ENCODE data around the gene SLC13A2.
"Not testable (repeated sequence)": the region's sequence is repeated elsewhere in the genome, so short reads cannot be mapped to it uniquely, and the experiment has no call there.

The SLC13A2 gene

DNA sequence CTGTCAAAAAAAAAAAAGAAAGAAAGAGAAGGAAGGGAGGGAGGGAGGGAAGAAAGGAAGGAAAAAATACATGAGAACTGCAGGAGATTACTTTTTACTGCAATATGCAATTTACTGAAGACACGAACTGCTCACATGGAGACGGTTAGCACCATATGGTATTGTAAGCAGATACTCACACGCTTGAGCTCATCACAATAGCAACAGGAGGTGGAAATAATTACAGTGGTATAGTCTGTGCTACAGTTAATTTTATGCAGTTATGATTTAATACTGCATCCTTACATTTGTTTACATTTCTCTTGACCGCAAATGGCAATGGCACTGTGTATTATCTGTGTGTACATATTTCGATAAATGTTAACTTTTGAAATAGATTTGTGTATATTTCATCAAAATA is 46.1 kb upstream of the SLC13A2 start:
- no peak overlapping the region for H3K4me3 ChIP-seq (ENCODE audit: low read length, poor library complexity, severe bottlenecking)

DNA sequence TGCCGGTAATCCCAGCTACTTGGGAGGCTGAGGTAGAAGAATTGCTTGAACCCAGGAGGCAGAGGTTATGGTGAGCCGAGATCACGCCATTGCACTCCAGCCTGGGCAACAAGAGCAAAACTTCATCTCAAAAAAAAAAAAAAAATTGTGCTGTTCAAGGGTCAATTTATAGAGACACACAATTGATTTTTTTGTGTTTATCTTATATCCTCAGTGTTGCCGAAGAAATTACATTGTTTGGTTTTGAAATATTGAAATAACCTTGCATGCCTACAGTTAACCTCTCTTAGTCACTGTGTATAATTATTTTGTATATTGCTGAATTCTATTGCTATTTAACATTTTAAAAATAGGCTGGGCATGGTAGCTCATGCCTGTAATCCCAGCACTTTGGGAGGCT is 45.5 kb upstream of the SLC13A2 start:
- H4K20me1 ChIP-seq (ENCODE audit: insufficient read depth, low read length, poor library complexity, severe bottlenecking); H3K4me1 ChIP-seq (ENCODE audit: insufficient read depth, low read length, poor library complexity, severe bottlenecking); H3K4me2 ChIP-seq (ENCODE audit: low read depth, low read length, poor library complexity, severe bottlenecking); H3K27me3 ChIP-seq (ENCODE audit: insufficient read depth, low read length, poor library complexity, severe bottlenecking); H3K9me2 ChIP-seq (replicated peaks; ENCODE audit: low read depth, low read length); H3K4me3 ChIP-seq (ENCODE audit: low read length, poor library complexity, severe bottlenecking); H2AFZ ChIP-seq (ENCODE audit: low read length); H3K9me3 ChIP-seq (ENCODE audit: insufficient read depth, low read depth, low read length); H3K79me2 ChIP-seq (ENCODE audit: insufficient read depth, low read length); H3K36me3 ChIP-seq (ENCODE audit: insufficient read depth, low read length); H3F3A ChIP-seq (ENCODE audit: low read depth); H3K9ac ChIP-seq (ENCODE audit: low read depth, low read length, poor library complexity, severe bottlenecking): not testable (repeated sequence)

More for the DNA sequence above, 46.1 kb upstream of the SLC13A2 start:
- TF ChIP-seq EZH2phosphoT487 (IDR thresholded peaks at IDR 0.05; ENCODE audit: borderline replicate concordance): no peak
- TF ChIP-seq, protein P1, sequence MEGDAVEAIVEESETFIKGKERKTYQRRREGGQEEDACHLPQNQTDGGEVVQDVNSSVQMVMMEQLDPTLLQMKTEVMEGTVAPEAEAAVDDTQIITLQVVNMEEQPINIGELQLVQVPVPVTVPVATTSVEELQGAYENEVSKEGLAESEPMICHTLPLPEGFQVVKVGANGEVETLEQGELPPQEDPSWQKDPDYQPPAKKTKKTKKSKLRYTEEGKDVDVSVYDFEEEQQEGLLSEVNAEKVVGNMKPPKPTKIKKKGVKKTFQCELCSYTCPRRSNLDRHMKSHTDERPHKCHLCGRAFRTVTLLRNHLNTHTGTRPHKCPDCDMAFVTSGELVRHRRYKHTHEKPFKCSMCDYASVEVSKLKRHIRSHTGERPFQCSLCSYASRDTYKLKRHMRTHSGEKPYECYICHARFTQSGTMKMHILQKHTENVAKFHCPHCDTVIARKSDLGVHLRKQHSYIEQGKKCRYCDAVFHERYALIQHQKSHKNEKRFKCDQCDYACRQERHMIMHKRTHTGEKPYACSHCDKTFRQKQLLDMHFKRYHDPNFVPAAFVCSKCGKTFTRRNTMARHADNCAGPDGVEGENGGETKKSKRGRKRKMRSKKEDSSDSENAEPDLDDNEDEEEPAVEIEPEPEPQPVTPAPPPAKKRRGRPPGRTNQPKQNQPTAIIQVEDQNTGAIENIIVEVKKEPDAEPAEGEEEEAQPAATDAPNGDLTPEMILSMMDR (conservative IDR thresholded peaks at IDR 0.05; ENCODE audit: low read length): no peak
- H2AFZ ChIP-seq (ENCODE audit: low read length): no peak overlapping the region
- H4K20me1 ChIP-seq (ENCODE audit: insufficient read depth, low read length, poor library complexity, severe bottlenecking): no peaks in the 10 kb centered on the region
- no peaks in the 10 kb centered on the region for H3F3A ChIP-seq (ENCODE audit: low read depth)
- H3K4me1 ChIP-seq (ENCODE audit: insufficient read depth, low read length, poor library complexity, severe bottlenecking): no peaks in the 10 kb centered on the region
- H3K27me3 ChIP-seq (ENCODE audit: insufficient read depth, low read length, poor library complexity, severe bottlenecking): no peaks in the 10 kb centered on the region
- no peaks in the 10 kb centered on the region for H3K79me2 ChIP-seq (ENCODE audit: insufficient read depth, low read length)
- H3K36me3 ChIP-seq (ENCODE audit: insufficient read depth, low read length): no peaks in the 10 kb centered on the region
- no peak overlapping the region for H3K4me2 ChIP-seq (ENCODE audit: low read depth, low read length, poor library complexity, severe bottlenecking)
- no peak overlapping the region for H3K9ac ChIP-seq (ENCODE audit: low read depth, low read length, poor library complexity, severe bottlenecking)
- no peaks in the 10 kb centered on the region for H3K9me3 ChIP-seq (ENCODE audit: insufficient read depth, low read depth, low read length)
- no peaks in the 10 kb centered on the region for H3K9me2 ChIP-seq (replicated peaks; ENCODE audit: low read depth, low read length)

DNA sequence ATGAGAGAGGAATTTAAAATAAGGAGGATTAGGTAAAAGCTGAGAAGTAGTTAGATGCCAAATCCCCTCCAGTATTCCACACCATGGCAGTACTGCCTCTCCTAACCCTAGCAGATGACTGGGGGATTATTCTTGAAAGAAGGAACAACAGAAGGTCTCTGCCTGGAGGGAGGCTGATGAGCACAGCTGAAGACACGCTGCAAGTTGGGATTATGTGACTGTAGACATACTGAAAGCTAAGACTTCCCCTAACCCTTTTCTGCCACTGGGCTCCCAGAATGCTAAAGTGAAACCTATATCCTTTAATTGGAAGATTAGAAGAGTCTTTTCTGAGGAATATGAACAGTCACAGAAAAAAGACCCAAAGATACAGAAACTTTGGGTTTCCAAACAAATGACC is 39.7 kb upstream of the SLC13A2 start:
- Histone ChIP-seq H2AFZ (ENCODE audit: low read length) (no peak overlapping the region), H3K79me2 (ENCODE audit: insufficient read depth, low read length) (no peaks in the 10 kb centered on the region), H3K4me1 (ENCODE audit: insufficient read depth, low read length, poor library complexity, severe bottlenecking) (no peaks in the 10 kb centered on the region), H3K36me3 (ENCODE audit: insufficient read depth, low read length) (no peaks in the 10 kb centered on the region), H3K9me2 (replicated peaks; ENCODE audit: low read depth, low read length) (no peaks in the 10 kb centered on the region), H3K4me2 (ENCODE audit: low read depth, low read length, poor library complexity, severe bottlenecking) (no peak overlapping the region), H3F3A (ENCODE audit: low read depth) (no peaks in the 10 kb centered on the region), H4K20me1 (ENCODE audit: insufficient read depth, low read length, poor library complexity, severe bottlenecking) (no peaks in the 10 kb centered on the region), H3K4me3 (ENCODE audit: low read length, poor library complexity, severe bottlenecking) (no peak overlapping the region), H3K27me3 (ENCODE audit: insufficient read depth, low read length, poor library complexity, severe bottlenecking) (no peaks in the 10 kb centered on the region), H3K9ac (ENCODE audit: low read depth, low read length, poor library complexity, severe bottlenecking) (no peak overlapping the region), H3K9me3 (ENCODE audit: insufficient read depth, low read depth, low read length) (no peaks in the 10 kb centered on the region)
- no peak for TF ChIP-seq EZH2phosphoT487 (IDR thresholded peaks at IDR 0.05; ENCODE audit: borderline replicate concordance)
- TF ChIP-seq, protein P1 (conservative IDR thresholded peaks at IDR 0.05; ENCODE audit: low read length): no peak

DNA sequence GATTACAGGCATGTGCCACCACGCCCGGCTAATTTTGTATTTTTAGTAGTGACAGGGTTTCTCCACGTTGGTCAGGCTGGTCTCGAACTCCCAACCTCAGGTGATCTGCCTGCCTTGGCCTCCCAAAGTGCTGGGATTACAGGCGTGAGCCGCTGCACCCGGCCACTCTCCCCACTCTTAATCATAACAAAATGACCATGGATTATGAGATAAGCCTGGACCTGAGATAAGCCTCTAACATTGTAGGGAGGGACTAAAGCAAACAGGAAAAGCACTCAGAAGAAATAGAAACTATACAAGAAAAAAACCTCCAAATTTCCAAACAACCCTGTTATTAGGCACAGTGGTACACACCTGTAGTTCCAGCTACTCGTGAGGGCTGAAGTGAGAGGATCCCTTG is 39.1 kb upstream of the SLC13A2 start:
- not testable (repeated sequence) for H3K9me2 ChIP-seq (replicated peaks; ENCODE audit: low read depth, low read length); H4K20me1 ChIP-seq (ENCODE audit: insufficient read depth, low read length, poor library complexity, severe bottlenecking); H2AFZ ChIP-seq (ENCODE audit: low read length); H3K9ac ChIP-seq (ENCODE audit: low read depth, low read length, poor library complexity, severe bottlenecking); H3K27me3 ChIP-seq (ENCODE audit: insufficient read depth, low read length, poor library complexity, severe bottlenecking); H3K9me3 ChIP-seq (ENCODE audit: insufficient read depth, low read depth, low read length); H3K4me2 ChIP-seq (ENCODE audit: low read depth, low read length, poor library complexity, severe bottlenecking); H3K36me3 ChIP-seq (ENCODE audit: insufficient read depth, low read length); H3F3A ChIP-seq (ENCODE audit: low read depth); H3K79me2 ChIP-seq (ENCODE audit: insufficient read depth, low read length); H3K4me3 ChIP-seq (ENCODE audit: low read length, poor library complexity, severe bottlenecking); H3K4me1 ChIP-seq (ENCODE audit: insufficient read depth, low read length, poor library complexity, severe bottlenecking)

Data from Loucy (cell line).